Measurements from ENCODE around the gene MED13L.
"Not testable (repeated sequence)": the region's sequence is repeated elsewhere in the genome, so short reads cannot be mapped to it uniquely, and the experiment has no call there.

MED13L gene

DNA sequence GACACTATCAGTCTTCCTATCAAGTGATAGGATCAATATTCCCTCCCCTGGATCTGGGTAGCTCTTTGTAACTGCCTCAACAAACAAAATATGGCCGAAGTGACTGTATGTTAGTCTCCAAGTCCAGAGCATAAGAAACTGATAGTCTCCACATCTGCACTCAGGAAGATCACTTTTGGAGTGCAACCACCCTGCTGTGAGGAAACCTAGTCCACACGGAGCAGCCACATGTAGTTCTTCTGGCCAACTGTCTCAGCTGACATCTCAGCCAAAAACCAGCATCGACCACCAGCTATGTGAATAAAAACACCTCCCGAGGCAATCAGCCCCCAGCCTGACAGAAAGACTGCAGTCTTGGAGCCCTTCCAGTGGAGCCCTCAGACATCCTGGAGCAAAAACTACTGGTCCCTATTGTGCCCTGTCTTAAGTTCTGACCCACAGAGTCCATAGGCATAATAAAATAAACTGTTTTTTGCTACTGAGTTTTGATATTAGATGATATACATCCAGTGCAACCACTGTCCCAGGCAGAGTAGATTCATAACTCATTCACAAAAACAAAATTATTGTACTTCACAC, 143.8 kb downstream of the MED13L start:
- H3K36me3 ChIP-seq (ENCODE audit: control insufficient read depth, insufficient read depth, low read length): no peaks in the 10 kb centered on the region
- H3K27me3 ChIP-seq (ENCODE audit: control insufficient read depth, insufficient read depth, low read length): no peaks in the 10 kb centered on the region
- no peaks in the 10 kb centered on the region for H3K9me3 ChIP-seq (ENCODE audit: control insufficient read depth, insufficient read depth, low read length)
- H3K4me3 ChIP-seq (ENCODE audit: low read length): no peak overlapping the region
- no peak overlapping the region for H3K27ac ChIP-seq (ENCODE audit: low read length)
- DNase-seq (ENCODE audit: low read depth, low spot score): no peak
- peaks cover 4% of the 10 kb centered on the region; the same call in 1 of the 2 replicates for H3K4me1 ChIP-seq (ENCODE audit: control insufficient read depth, insufficient read depth, low read length)
- WGBS (ENCODE audit: insufficient coverage, insufficient read length): no CpG with 5 or more reads among the region's 4 CpGs

DNA sequence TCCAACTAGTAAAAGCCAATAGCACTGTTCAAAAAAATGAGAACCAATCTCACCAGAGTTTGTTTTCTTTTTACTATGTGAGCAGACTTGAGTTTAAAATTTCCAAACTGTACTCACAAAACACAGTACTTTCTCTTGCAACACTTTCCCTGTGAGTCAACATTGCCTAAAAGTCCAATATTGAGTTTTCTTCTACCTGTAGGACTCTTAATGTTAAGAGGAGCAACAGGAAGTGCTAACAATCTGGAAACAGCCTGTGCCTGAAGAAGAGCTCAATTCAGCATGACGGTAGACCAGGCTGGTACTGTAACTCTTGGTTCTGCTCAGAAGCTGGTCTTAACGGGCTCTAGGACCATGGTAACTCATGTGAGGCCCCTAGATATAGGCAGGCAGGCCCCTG, 144.3 kb downstream of the MED13L start:
- Histone ChIP-seq H3K9me3 (ENCODE audit: control insufficient read depth, insufficient read depth, low read length) (no peaks in the 10 kb centered on the region), H3K27me3 (ENCODE audit: control insufficient read depth, insufficient read depth, low read length) (no peaks in the 10 kb centered on the region), H3K36me3 (ENCODE audit: control insufficient read depth, insufficient read depth, low read length) (no peaks in the 10 kb centered on the region), H3K27ac (ENCODE audit: low read length) (no peak overlapping the region), H3K4me1 (ENCODE audit: control insufficient read depth, insufficient read depth, low read length) (peaks cover 2% of the 10 kb centered on the region; the same call in 1 of the 2 replicates), H3K4me3 (ENCODE audit: low read length) (no peak overlapping the region)
- DNase-seq (ENCODE audit: low read depth, low spot score): no peak
- WGBS (ENCODE audit: insufficient coverage, insufficient read length): no CpG with 5 or more reads among the region's 2 CpGs

DNA sequence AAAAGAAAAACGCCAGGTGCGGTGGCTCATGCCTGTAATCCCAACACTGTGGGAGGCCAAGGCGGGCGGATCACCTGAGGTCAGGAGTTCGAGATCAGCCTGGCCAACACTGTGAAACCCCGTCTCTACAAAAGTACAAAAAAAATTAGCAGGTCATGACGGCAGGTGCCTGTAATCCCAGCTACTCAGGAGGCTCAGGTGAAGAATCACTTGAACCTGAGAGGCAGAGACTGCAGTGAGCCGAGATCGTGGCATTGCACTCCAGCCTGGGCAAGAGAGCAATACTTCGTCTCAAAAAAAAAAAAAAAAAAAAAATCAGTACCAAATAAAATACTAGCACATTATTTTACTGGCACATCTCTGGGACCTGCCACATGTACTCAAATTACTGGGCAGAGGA, 145.5 kb downstream of the MED13L start:
- H3K36me3 ChIP-seq (ENCODE audit: control insufficient read depth, insufficient read depth, low read length); H3K27ac ChIP-seq (ENCODE audit: low read length); H3K4me3 ChIP-seq (ENCODE audit: low read length); H3K9me3 ChIP-seq (ENCODE audit: control insufficient read depth, insufficient read depth, low read length); DNase-seq (ENCODE audit: low read depth, low spot score); H3K4me1 ChIP-seq (ENCODE audit: control insufficient read depth, insufficient read depth, low read length); H3K27me3 ChIP-seq (ENCODE audit: control insufficient read depth, insufficient read depth, low read length): not testable (repeated sequence)
- no CpG with 5 or more reads among the region's 10 CpGs for WGBS (ENCODE audit: insufficient coverage, insufficient read length)

DNA sequence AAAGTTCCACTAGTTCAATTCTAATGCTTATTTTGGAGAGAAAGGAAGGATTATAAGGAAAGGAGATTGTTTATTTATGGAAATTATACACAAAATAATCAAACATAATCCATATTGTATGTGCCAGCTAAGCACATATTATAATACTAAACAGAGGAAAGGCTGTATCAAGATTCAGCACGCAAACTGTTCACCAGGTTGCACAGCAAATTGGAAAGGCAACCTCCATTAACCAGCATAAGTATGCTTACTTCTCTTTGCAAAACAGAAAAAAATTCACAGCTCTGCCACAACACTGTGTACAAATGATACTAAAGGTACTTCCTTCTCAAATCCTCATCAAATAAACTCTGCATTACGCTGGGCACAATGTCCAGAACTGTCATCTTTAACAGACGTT, 146.3 kb downstream of the MED13L start:
- H3K4me3 ChIP-seq (ENCODE audit: low read length): no peak overlapping the region
- DNase-seq (ENCODE audit: low read depth, low spot score): no peak
- no peak overlapping the region for H3K27ac ChIP-seq (ENCODE audit: low read length)
- no peaks in the 10 kb centered on the region for H3K27me3 ChIP-seq (ENCODE audit: control insufficient read depth, insufficient read depth, low read length)
- H3K36me3 ChIP-seq (ENCODE audit: control insufficient read depth, insufficient read depth, low read length): no peaks in the 10 kb centered on the region
- no peaks in the 10 kb centered on the region for H3K9me3 ChIP-seq (ENCODE audit: control insufficient read depth, insufficient read depth, low read length)
- H3K4me1 ChIP-seq (ENCODE audit: control insufficient read depth, insufficient read depth, low read length): peaks cover 3% of the 10 kb centered on the region; the same call in 1 of the 2 replicates
- no CpG with 5 or more reads among the region's 3 CpGs for WGBS (ENCODE audit: insufficient coverage, insufficient read length)

DNA sequence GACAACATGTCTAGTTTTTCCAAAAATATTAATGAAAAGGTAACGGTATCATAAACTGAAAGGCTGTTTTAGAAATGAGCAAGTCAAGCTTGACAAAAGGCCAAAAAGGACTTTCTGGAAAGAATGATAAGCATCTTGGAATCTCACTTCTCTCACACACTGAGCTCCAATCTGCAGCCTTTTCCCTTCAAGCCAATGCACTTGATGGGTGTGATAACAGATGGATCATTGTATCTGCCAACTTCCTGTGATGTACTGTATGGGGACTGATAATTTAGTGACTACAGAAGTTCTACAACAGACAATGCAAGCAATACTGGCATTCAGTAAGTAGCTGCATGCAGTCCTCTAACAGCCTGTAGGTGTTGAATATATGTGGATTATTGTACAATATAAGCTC, 147.1 kb downstream of the MED13L start:
- no peak overlapping the region for H3K27ac ChIP-seq (ENCODE audit: low read length)
- no CpG with 5 or more reads among the region's 1 CpG for WGBS (ENCODE audit: insufficient coverage, insufficient read length)
- H3K4me3 ChIP-seq (ENCODE audit: low read length): no peak overlapping the region
- no peaks in the 10 kb centered on the region for H3K36me3 ChIP-seq (ENCODE audit: control insufficient read depth, insufficient read depth, low read length)
- H3K4me1 ChIP-seq (ENCODE audit: control insufficient read depth, insufficient read depth, low read length): peaks cover 3% of the 10 kb centered on the region; the same call in 1 of the 2 replicates
- DNase-seq (ENCODE audit: low read depth, low spot score): no peak
- no peaks in the 10 kb centered on the region for H3K27me3 ChIP-seq (ENCODE audit: control insufficient read depth, insufficient read depth, low read length)
- no peaks in the 10 kb centered on the region for H3K9me3 ChIP-seq (ENCODE audit: control insufficient read depth, insufficient read depth, low read length)

DNA sequence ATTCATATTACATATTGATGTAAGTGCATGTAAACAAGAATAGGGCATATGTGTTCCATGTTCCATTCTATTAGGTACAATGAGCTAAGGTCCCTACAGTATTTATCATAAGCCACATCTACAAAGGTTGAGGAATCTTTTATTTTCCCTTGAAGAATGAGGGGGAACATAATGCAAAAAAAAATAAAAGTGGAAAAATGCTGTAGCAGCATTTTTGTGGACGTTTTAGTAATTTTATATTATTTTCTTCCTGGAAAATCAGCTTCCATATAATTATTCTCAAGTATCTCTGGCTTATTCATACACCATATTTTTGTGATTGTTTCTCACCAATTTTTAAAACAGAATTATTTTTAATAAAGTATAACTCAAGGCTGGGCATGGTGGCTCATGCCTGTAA, 148.7 kb downstream of the MED13L start:
- H3K27ac ChIP-seq (ENCODE audit: low read length): no peak overlapping the region
- no peak for DNase-seq (ENCODE audit: low read depth, low spot score)
- H3K27me3 ChIP-seq (ENCODE audit: control insufficient read depth, insufficient read depth, low read length): no peaks in the 10 kb centered on the region
- WGBS (ENCODE audit: insufficient coverage, insufficient read length): no CpG with 5 or more reads among the region's 1 CpG
- H3K9me3 ChIP-seq (ENCODE audit: control insufficient read depth, insufficient read depth, low read length): no peaks in the 10 kb centered on the region
- peaks cover 3% of the 10 kb centered on the region; the same call in 1 of the 2 replicates for H3K4me1 ChIP-seq (ENCODE audit: control insufficient read depth, insufficient read depth, low read length)
- no peak overlapping the region for H3K4me3 ChIP-seq (ENCODE audit: low read length)
- no peaks in the 10 kb centered on the region for H3K36me3 ChIP-seq (ENCODE audit: control insufficient read depth, insufficient read depth, low read length)

DNA sequence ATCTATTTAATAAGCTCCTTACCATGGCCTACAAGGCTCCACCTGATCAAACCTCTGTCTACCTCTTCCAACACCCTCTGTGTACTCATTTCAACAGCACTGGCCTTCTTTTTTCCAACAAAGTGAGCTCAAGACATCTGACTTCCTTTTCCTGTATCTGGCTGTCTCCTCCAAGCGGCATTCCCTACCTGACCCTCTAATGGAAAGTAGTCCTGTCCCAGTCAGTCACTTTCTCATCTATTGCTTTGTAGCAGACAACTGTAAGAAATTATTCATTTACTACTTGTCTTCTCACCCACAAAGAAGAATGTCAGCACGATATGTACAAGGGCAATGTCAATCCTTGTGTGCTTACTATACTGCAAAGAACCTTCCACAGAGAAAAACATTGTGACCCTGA, 149.6 kb downstream of the MED13L start:
- no CpG with 5 or more reads among the region's 2 CpGs for WGBS (ENCODE audit: insufficient coverage, insufficient read length)
- no peak for DNase-seq (ENCODE audit: low read depth, low spot score)
- no peak overlapping the region for H3K27ac ChIP-seq (ENCODE audit: low read length)
- peaks cover 4% of the 10 kb centered on the region for H3K4me1 ChIP-seq (ENCODE audit: control insufficient read depth, insufficient read depth, low read length)
- no peaks in the 10 kb centered on the region for H3K36me3 ChIP-seq (ENCODE audit: control insufficient read depth, insufficient read depth, low read length)
- no peaks in the 10 kb centered on the region for H3K9me3 ChIP-seq (ENCODE audit: control insufficient read depth, insufficient read depth, low read length)
- H3K27me3 ChIP-seq (ENCODE audit: control insufficient read depth, insufficient read depth, low read length): no peaks in the 10 kb centered on the region
- H3K4me3 ChIP-seq (ENCODE audit: low read length): no peak overlapping the region

DNA sequence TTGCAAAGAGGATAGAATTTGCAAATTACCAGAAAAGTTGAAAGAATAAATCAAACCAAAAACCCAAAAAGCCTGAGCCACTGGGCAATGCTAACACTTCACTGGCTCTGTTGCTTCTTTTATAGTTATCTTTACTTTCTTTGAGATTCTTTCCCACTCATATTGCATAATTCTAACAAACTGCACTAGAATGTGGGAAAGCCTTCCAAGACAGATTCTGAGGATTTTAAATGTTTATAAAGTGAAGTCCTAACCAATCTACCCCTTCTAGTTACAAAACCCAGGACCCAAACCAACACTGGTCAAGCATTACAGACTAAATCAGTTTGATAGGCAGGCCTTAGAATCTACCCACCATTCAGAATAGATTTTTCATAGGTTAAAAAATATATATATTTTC, 150.9 kb downstream of the MED13L start:
- Histone ChIP-seq H3K27ac (ENCODE audit: low read length) (no peak overlapping the region), H3K9me3 (ENCODE audit: control insufficient read depth, insufficient read depth, low read length) (no peaks in the 10 kb centered on the region), H3K4me3 (ENCODE audit: low read length) (no peak overlapping the region), H3K36me3 (ENCODE audit: control insufficient read depth, insufficient read depth, low read length) (no peaks in the 10 kb centered on the region), H3K4me1 (ENCODE audit: control insufficient read depth, insufficient read depth, low read length) (peaks cover 4% of the 10 kb centered on the region), H3K27me3 (ENCODE audit: control insufficient read depth, insufficient read depth, low read length) (no peaks in the 10 kb centered on the region)
- DNase-seq (ENCODE audit: low read depth, low spot score): no peak

DNA sequence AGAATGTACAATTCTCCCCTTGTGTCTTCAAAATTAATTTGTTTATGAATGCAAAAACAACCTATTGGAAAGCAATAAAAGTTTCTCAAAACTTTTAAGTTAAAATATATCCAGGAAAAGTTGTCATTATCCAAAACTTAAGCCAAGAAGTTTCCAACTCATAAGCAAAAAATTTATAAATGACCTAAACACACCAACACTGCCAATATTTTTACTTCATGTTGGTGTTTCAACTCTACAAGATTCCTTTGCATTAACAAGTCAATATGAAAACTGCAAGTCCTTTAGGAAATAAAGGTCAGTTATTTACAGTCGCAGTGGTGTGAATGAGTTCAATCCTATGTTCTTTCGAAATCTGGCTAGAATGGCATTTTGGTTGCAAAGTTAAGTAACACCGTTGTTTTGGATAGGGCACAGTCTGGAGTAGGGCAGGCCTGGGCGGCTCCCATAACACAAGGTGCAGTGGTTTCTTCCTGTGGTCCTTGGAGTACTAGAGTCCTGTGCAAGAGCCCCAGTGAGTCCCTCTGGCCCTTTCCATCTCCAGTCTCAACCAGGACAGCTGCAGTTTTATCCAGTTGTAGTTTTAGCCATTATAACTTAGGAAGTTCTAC, 151.4 kb downstream of the MED13L start:
- no peak overlapping the region for H3K27ac ChIP-seq (ENCODE audit: low read length)
- WGBS (ENCODE audit: insufficient coverage, insufficient read length): no CpG with 5 or more reads among the region's 4 CpGs

DNA sequence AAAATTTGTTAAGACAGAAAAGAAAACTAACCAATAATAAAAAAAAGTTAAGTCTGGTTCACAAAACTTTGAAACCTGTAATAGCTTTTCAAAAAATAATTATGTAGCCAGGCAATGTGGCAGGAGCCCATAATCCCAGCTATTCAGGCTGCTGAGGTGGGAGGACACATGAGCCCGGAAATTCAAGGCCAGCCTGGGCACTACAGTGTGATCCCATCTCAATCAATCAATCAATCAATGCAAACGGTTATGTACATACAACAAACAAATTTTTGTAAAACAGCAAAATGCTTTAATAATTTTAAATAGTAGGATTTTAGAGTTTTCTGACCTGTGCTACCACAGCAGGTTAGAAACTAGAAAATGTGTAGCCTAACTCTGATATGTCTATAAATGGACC, 152.4 kb downstream of the MED13L start:
- Histone ChIP-seq H3K4me1 (ENCODE audit: control insufficient read depth, insufficient read depth, low read length) (peaks cover 4% of the 10 kb centered on the region), H3K27me3 (ENCODE audit: control insufficient read depth, insufficient read depth, low read length) (no peaks in the 10 kb centered on the region), H3K4me3 (ENCODE audit: low read length) (no peak overlapping the region), H3K27ac (ENCODE audit: low read length) (no peak overlapping the region), H3K36me3 (ENCODE audit: control insufficient read depth, insufficient read depth, low read length) (no peaks in the 10 kb centered on the region), H3K9me3 (ENCODE audit: control insufficient read depth, insufficient read depth, low read length) (no peaks in the 10 kb centered on the region)
- WGBS (ENCODE audit: insufficient coverage, insufficient read length): no CpG with 5 or more reads among the region's 2 CpGs
- DNase-seq (ENCODE audit: low read depth, low spot score): no peak

More for the DNA sequence above, 151.4 kb downstream of the MED13L start:
- Histone ChIP-seq H3K27me3 (ENCODE audit: control insufficient read depth, insufficient read depth, low read length) (no peaks in the 10 kb centered on the region), H3K4me3 (ENCODE audit: low read length) (no peak overlapping the region), H3K4me1 (ENCODE audit: control insufficient read depth, insufficient read depth, low read length) (peaks cover 4% of the 10 kb centered on the region), H3K9me3 (ENCODE audit: control insufficient read depth, insufficient read depth, low read length) (no peaks in the 10 kb centered on the region), H3K36me3 (ENCODE audit: control insufficient read depth, insufficient read depth, low read length) (no peaks in the 10 kb centered on the region)
- no peak for DNase-seq (ENCODE audit: low read depth, low spot score)

Data from iPS DF 6.9 (cell line).